Right lobe of liver (tissue), 6 donors: ENCODE results near the gene AP1B1. TPM values are rescaled to one million over a fixed set of nuclear protein-coding genes. Genes with fewer than 3 reads are reported as not detected.
A peak's percentile ranks its signal among the peaks of the same experiment; 100 is the strongest.

ENCODE experiments used
- ATAC-seq, 4 donors: fragments of 200-7000 bp; cut with Tn5 transposase; one replicate each; pipeline ENCODE4 v1.9.1; 2020; ENCODE audit warnings: mild to moderate bottlenecking in 4 of 4, moderate library complexity in 4 of 4
- DNase-seq, 3 donors: peaks; one replicate each; pipeline ENCODE4 v3.0.0-alpha.2; 2020
- H3K27ac ChIP-seq, 3 donors: fragments of 200-600 bp; one replicate each; pipeline ENCODE4 v1.8.0; 2022
- H3K27me3 ChIP-seq, 2 donors: fragments of 200-600 bp; one replicate each; pipeline ENCODE4 v1.8.0; 2022
- H3K36me3 ChIP-seq, 4 donors: fragments of 200-600 bp; sonication (generic) in 1 of 4; one replicate each; pipeline versions ENCODE4 v1.5.1 to v1.8.0; 2017 to 2022; ENCODE audit warnings: control low read depth in 1 of 4
- H3K4me1 ChIP-seq, 4 donors: fragments of 200-600 bp; sonication (generic) in 1 of 4; one replicate each; pipeline versions ENCODE4 v1.5.1 to v1.8.0; 2017 to 2022; ENCODE audit warnings: control low read depth in 1 of 4
- H3K4me3 ChIP-seq, 3 donors: fragments of 200-600 bp; one replicate each; pipeline ENCODE4 v1.8.0; 2022
- H3K9me3 ChIP-seq, 4 donors: fragments of 200-600 bp; sonication (generic) in 1 of 4; one replicate each; pipeline versions ENCODE4 v1.5.1 to v1.8.0; 2017 to 2022; ENCODE audit warnings: control low read depth in 1 of 4
- POLR2A ChIP-seq: fragments of 450-650 bp; IDR thresholded peaks from one replicate; pipeline ENCODE4 v1.6.1; 2017; ENCODE audit warnings: antibody characterized with exemption, mild to moderate bottlenecking
- WGBS: methylation state at CpG from one replicate; pipeline ENCODE4 v1.1.6; 2018; ENCODE audit warnings: low coverage, low lambda C conversion rate; ENCODE audit not compliant: insufficient coverage; ENCODE audit errors: missing lambda C conversion rate; 5-methylcytosine and 5-hydroxymethylcytosine counted together
- intact Hi-C, 2 donors: fragments of 100-400 bp; cut with DNase I; formaldehyde crosslinking; loops; one replicate each; pipeline versions ENCODE4 v1.11.2 to v1.14.1; 2022
- total RNA-seq, 6 experiments: library from RNA; depleted of rRNA in 2 of 6; stranded (reverse); fragments of >200 nt in 2 of 6; fragmentation: NEBNext Ultra II Directional in 3 of 6; extraction: Animal tissue kit (Norgen Biotek cat#: 25700) in 3 of 6; gene quantifications; one replicate each; pipeline versions ENCODE4 v1.1.0 to v1.2.4, GENCODE V29; 2016 to 2023
- TF ChIP-seq, protein P1 (sequence below), 4 donors: fragments of 200-600 bp in 3 of 4; fragments of 450-650 bp in 1 of 4; IDR thresholded peaks; one replicate each; pipeline versions ENCODE4 v1.5.1 to v1.8.0; 2016 to 2022; ENCODE audit warnings: antibody characterized with exemption in 4 of 4, mild to moderate bottlenecking in 2 of 4
- donor health status: DM: no; HTN: yes; CAD: no.
- donor health status: DM: no; HTN: no; CAD: no.
- donor health status: DM: no; HTN: no; CAD: no.
- donor health status: DM: no; HTN: yes; CAD: no.
- donor health status: DM: no; HTN: yes; CAD: no.

AP1B1 gene
- total RNA-seq, 6 experiments from 2014 or later = 35.7 to 63.2 (median 44.4) TPM

DNA sequence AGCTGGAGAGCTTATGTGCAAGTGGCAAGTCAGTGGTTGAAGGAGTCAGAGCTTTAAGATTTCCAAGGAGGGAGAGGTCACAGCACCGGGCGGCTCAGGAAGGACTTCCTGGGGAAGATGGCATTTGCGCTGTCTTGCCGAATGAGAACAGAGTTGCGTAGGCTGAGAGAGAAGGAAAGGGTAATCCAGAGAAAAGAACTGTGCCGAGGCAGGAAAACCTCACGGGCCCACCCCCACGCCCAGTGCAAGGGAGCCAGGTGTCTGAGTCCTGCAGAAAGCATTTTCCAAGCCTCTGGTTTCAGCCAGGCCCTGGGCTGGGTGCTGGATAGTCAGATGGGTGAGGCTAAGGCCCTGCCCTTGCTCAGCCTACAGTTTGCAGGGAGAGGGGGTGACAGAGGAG, 3.2 kb upstream of the AP1B1 start:
- WGBS = 75% methylated on average over 7 of the region's 8 CpGs
- ATAC-seq (no peak), DNase-seq (peak in 1 of 3 donors; percentile 39)
- H3K9me3 ChIP-seq = no peaks in the 10 kb centered on the region
- H3K36me3 ChIP-seq = no peaks in the 10 kb centered on the region
- H3K27me3 ChIP-seq = no peaks in the 10 kb centered on the region
- no peak overlapping the region for H3K27ac ChIP-seq
- intact Hi-C loops = loop anchor here in 1 of 2 donors (5.0 to 10.0 kb wide), 2 partner anchors 143 to 1001 kb away; no protein-coding TSS in a partner anchor
- no peak overlapping the region for H3K4me3 ChIP-seq
- no peak for TF ChIP-seq POLR2A
- TF ChIP-seq, protein P1, sequence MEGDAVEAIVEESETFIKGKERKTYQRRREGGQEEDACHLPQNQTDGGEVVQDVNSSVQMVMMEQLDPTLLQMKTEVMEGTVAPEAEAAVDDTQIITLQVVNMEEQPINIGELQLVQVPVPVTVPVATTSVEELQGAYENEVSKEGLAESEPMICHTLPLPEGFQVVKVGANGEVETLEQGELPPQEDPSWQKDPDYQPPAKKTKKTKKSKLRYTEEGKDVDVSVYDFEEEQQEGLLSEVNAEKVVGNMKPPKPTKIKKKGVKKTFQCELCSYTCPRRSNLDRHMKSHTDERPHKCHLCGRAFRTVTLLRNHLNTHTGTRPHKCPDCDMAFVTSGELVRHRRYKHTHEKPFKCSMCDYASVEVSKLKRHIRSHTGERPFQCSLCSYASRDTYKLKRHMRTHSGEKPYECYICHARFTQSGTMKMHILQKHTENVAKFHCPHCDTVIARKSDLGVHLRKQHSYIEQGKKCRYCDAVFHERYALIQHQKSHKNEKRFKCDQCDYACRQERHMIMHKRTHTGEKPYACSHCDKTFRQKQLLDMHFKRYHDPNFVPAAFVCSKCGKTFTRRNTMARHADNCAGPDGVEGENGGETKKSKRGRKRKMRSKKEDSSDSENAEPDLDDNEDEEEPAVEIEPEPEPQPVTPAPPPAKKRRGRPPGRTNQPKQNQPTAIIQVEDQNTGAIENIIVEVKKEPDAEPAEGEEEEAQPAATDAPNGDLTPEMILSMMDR (IDR thresholded peaks at IDR 0.05) = no peak
- H3K4me1 ChIP-seq = peaks cover 0 to 17% (median 5%) of the 10 kb centered on the region in 4 donors

DNA sequence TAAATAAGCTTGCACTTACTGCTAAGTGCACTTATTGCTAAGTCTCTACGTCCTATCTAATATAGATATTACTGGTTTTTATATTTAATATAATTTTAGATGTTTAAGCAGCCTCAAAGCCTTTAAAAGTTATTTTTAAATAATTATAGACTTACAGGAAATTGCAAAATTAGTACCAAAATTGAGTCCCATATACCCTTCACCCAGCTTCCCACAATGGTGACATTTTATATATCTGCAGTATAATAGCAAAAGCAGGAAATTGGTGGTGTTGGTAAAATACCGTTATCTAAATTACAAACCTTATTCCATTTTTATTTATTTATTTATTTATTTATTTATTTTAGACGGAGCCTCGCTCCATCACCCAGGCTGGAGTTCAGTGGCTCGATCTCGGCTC, 1.9 kb upstream of the AP1B1 start:
- WGBS = 99% methylated on average over 6 of the region's 6 CpGs

DNA sequence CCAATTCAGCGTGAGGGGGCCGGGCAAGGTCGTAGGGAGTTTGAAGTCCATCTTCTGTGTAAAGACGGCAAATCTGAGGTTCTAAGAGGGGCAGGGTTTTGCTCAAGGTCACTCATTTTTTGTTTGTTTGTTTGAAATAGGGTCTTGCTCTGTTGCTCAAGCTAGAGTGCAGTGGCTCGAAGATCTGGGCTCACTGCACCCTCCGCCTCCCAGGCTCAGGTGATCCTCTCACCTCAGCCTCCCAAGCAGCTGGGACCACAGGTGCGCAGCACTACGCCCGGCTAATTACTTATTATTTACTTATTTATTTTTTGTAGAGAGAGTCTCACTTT, 355 bp upstream of the AP1B1 start:
- 33% methylated on average over 7 of the region's 9 CpGs for WGBS
- H3K27ac ChIP-seq = peak overlapping the region; percentile 52 to 89 (median 66)
- peaks cover 0 to 43% (median 17%) of the 10 kb centered on the region in 4 donors for H3K4me1 ChIP-seq
- DNase-seq (no peak), ATAC-seq (no peak)
- H3K9me3 ChIP-seq = no peaks in the 10 kb centered on the region
- intact Hi-C loops = no loop called here
- H3K36me3 ChIP-seq = no peaks in the 10 kb centered on the region
- H3K4me3 ChIP-seq = peak overlapping the region; percentile 71 to 82 (median 72)
- no peak for TF ChIP-seq POLR2A
- TF ChIP-seq, protein P1 (IDR thresholded peaks at IDR 0.05) = no peak
- no peaks in the 10 kb centered on the region for H3K27me3 ChIP-seq

More for the DNA sequence above, 1.9 kb upstream of the AP1B1 start:
- H3K36me3 ChIP-seq = no peaks in the 10 kb centered on the region
- H3K27ac ChIP-seq = no peak overlapping the region
- no peak for ATAC-seq
- no peaks in the 10 kb centered on the region for H3K27me3 ChIP-seq
- peaks cover 0 to 29% (median 11%) of the 10 kb centered on the region in 4 donors for H3K4me1 ChIP-seq
- intact Hi-C loops = loop anchor here in 1 of 2 donors (5.0 to 10.0 kb wide), 2 partner anchors 145 to 1002 kb away; no protein-coding TSS in a partner anchor
- TF ChIP-seq POLR2A = no peak
- TF ChIP-seq, protein P1 (IDR thresholded peaks at IDR 0.05) = no peak
- no peaks in the 10 kb centered on the region for H3K9me3 ChIP-seq
- H3K4me3 ChIP-seq = no peak overlapping the region
- peak in 1 of 3 donors; percentile 19 for DNase-seq

DNA sequence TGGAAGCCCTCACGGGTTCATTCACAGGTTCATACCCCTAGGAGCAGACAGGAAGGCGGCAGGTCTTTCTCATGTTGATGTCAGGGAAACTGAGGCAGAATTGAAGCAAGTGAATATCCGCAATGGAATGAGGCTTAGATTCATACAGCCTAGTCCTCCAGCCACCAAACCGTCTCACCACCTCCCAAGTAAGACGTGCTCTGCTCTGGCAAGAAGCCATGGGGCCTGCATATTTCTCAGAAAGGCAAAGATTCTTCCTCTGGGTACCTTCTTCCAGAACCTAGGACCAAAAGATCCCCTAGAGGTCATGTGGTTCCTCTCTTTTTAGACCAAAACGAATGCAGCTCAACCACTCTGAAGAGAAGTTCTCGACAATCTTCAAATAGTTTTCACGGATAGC, 1.7 kb downstream of the AP1B1 start:
- no peak overlapping the region for H3K4me3 ChIP-seq
- H3K9me3 ChIP-seq = no peaks in the 10 kb centered on the region
- peak overlapping the region in 2 of 3 donors; percentile 66 to 89 for H3K27ac ChIP-seq
- H3K4me1 ChIP-seq = peaks cover 0 to 61% (median 23%) of the 10 kb centered on the region in 4 donors
- TF ChIP-seq, protein P1 (IDR thresholded peaks at IDR 0.05) = no peak
- TF ChIP-seq POLR2A = no peak
- H3K36me3 ChIP-seq = no peaks in the 10 kb centered on the region
- intact Hi-C loops = no loop called here
- ATAC-seq (no peak), DNase-seq (peak in 1 of 3 donors; percentile 44)
- H3K27me3 ChIP-seq = no peaks in the 10 kb centered on the region
- 74% methylated on average over 8 of the region's 8 CpGs for WGBS
